Chondrocyte (in vitro differentiated cells): ENCODE results near the gene HOOK1. TPM values are rescaled to one million over a fixed set of nuclear protein-coding genes. Genes with fewer than 3 reads are reported as not detected.

Experiments used
- DNase-seq: peaks from one replicate; pipeline ENCODE4 v3.0.0; 2021; ENCODE audit warnings: mixed read lengths, low spot score
- H3K27ac Mint-ChIP-seq: one replicate; pipeline ENCODE4 v1.8.0; 2021; ENCODE audit warnings: mild to moderate bottlenecking, moderate library complexity, mixed read lengths; ENCODE audit not compliant: unreplicated experiment
- H3K27me3 Mint-ChIP-seq: 2 replicates; pipeline ENCODE4 v1.8.0; 2021; ENCODE audit warnings: low read depth, mixed read lengths
- H3K36me3 Mint-ChIP-seq: 2 replicates; pipeline ENCODE4 v1.8.0; 2021; ENCODE audit warnings: low read depth, mixed read lengths
- H3K4me1 Mint-ChIP-seq: 2 replicates; pipeline ENCODE4 v1.8.0; 2021; ENCODE audit warnings: low read depth, mild to moderate bottlenecking, mixed read lengths
- H3K4me3 Mint-ChIP-seq: one replicate; pipeline ENCODE4 v1.8.0; 2021; ENCODE audit warnings: mild to moderate bottlenecking, moderate library complexity, mixed read lengths; ENCODE audit not compliant: unreplicated experiment
- H3K9me3 Mint-ChIP-seq: 2 replicates; pipeline ENCODE4 v1.8.0; 2021; ENCODE audit warnings: low read depth, mixed read lengths
- total RNA-seq: library from RNA; stranded (reverse); gene quantifications from 3 replicates; pipeline ENCODE4 v1.2.1, GENCODE V29; 2021
- TF ChIP-seq, protein P1 (sequence below): fragments of 200-600 bp; sonication (generic); IDR thresholded peaks from 2 replicates; pipeline ENCODE4 v1.5.0; 2021; ENCODE audit warnings: antibody characterized with exemption, mild to moderate bottlenecking, moderate library complexity

The HOOK1 gene
- total RNA-seq, 1 donor from 2014 or later, result 0.40 TPM

- peaks cover 4% of the 10 kb centered on the region for H3K27me3 Mint-ChIP-seq
- H3K9me3 Mint-ChIP-seq, result no peaks in the 10 kb centered on the region
- H3K4me1 Mint-ChIP-seq, result peaks cover 5% of the 10 kb centered on the region
- TF ChIP-seq, protein P1, sequence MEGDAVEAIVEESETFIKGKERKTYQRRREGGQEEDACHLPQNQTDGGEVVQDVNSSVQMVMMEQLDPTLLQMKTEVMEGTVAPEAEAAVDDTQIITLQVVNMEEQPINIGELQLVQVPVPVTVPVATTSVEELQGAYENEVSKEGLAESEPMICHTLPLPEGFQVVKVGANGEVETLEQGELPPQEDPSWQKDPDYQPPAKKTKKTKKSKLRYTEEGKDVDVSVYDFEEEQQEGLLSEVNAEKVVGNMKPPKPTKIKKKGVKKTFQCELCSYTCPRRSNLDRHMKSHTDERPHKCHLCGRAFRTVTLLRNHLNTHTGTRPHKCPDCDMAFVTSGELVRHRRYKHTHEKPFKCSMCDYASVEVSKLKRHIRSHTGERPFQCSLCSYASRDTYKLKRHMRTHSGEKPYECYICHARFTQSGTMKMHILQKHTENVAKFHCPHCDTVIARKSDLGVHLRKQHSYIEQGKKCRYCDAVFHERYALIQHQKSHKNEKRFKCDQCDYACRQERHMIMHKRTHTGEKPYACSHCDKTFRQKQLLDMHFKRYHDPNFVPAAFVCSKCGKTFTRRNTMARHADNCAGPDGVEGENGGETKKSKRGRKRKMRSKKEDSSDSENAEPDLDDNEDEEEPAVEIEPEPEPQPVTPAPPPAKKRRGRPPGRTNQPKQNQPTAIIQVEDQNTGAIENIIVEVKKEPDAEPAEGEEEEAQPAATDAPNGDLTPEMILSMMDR, result no peak
- no peak overlapping the region for H3K4me3 Mint-ChIP-seq
- H3K36me3 Mint-ChIP-seq, result no peaks in the 10 kb centered on the region
- no peak for DNase-seq
- no peak overlapping the region for H3K27ac Mint-ChIP-seq
These were observed 82.4 kb downstream of the HOOK1 start for GRCh38 chr1:59897165-59897564.

- TF ChIP-seq, protein P1, result no peak
- Mint-ChIP-seq H3K9me3 (no peaks in the 10 kb centered on the region), H3K4me1 (peaks cover 9% of the 10 kb centered on the region), H3K27ac (no peak overlapping the region), H3K36me3 (no peaks in the 10 kb centered on the region), H3K4me3 (no peak overlapping the region), H3K27me3 (peaks cover 4% of the 10 kb centered on the region)
- no peak for DNase-seq
These were observed 84.2 kb downstream of the HOOK1 start for GRCh38 chr1:59898927-59899326.

GRCh38 chr1:59900640-59901039 lies 85.9 kb downstream of the HOOK1 start:
- Mint-ChIP-seq H3K4me3 (no peak overlapping the region), H3K4me1 (peaks cover 9% of the 10 kb centered on the region), H3K9me3 (no peaks in the 10 kb centered on the region), H3K36me3 (no peaks in the 10 kb centered on the region), H3K27ac (no peak overlapping the region), H3K27me3 (peaks cover 4% of the 10 kb centered on the region)
- no peak for DNase-seq
- TF ChIP-seq, protein P1, result peak; percentile 18

DNA sequence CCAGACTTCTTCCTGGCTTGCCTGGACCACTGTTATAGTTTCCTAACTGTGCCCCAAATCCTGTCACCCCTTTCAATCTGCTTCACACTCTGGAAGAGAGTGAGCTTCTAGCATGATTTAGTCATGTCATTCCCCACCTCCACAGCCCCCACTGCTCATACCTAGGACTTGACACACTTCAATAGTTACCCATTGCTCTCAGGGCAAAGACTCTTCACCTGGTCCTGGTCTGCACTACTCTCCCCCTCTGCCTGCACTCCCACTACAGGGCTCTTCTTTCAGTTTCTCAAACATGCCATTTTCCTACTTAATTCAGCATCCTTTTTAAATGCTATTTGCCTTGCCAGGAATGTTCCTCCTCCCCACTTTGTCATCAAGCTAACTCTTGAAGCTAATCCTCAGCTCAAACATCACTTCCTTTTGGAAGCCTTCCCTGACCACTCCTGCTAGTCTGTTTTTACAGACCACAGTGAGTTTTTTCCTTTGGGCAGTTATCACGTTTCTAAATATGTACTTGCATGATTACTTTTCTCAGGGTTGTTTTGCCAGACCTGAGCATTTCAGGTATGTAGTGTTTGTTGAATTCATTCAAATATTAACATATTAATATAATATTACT lies 87.1 kb downstream of the HOOK1 start:
- Mint-ChIP-seq H3K27ac (no peak overlapping the region), H3K4me3 (no peak overlapping the region), H3K4me1 (peaks cover 11% of the 10 kb centered on the region), H3K27me3 (peaks cover 4% of the 10 kb centered on the region), H3K36me3 (no peaks in the 10 kb centered on the region), H3K9me3 (no peaks in the 10 kb centered on the region)
- DNase-seq, result no peak
- TF ChIP-seq, protein P1, result no peak

DNA sequence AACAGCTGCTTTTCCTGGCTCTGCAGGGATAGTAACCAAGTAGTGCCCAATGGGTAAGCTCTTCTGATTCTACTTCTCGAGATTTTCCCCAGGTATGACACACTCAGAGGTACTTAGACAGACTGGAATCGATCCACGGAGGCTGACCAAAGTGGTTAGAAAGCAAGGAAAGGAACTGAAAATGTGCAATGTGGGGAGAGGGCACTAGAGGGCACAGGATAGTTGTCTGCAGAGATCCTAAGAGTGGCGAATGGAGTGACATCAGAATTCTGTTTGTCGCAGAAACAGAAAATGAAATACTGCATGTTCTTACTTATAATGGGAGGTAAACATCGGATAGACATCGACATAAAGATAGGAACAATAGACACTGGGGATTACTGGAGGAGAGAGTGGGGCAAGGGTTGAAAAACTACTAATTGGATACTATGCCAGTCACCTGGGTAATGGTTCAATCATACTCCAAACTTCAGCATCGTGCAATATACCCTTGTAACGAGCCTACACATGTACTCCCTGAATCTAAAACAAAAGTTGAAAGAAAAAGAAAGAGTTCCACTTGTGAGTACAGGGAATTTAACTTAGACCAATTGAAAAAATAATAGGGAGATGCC lies 88.5 kb downstream of the HOOK1 start:
- Mint-ChIP-seq H3K36me3 (no peaks in the 10 kb centered on the region), H3K9me3 (no peaks in the 10 kb centered on the region), H3K4me1 (peaks cover 15% of the 10 kb centered on the region), H3K27me3 (peaks cover 4% of the 10 kb centered on the region), H3K4me3 (no peak overlapping the region), H3K27ac (no peak overlapping the region)
- DNase-seq, result no peak
- TF ChIP-seq, protein P1, result peak; percentile 77
